Fibroblast of lung (primary cell): ENCODE measurements around the gene NTRK3. TPM values are rescaled to one million over a fixed set of nuclear protein-coding genes. Genes with fewer than 3 reads are reported as not detected.
"Not testable (repeated sequence)": the region's sequence is repeated elsewhere in the genome, so short reads cannot be mapped to it uniquely, and the experiment has no call there.

ENCODE experiments used
- DNase-seq, 2 donors: peaks; one replicate each; pipeline versions ENCODE4 v3.0.0 to v3.0.0-alpha.2; 2010; ENCODE audit warnings: low read depth in 2 of 2
- H2AFZ ChIP-seq: 2 replicates; pipeline ENCODE4 v1.5.1; 2012; ENCODE audit warnings: low read length, control low read depth, inconsistent platforms
- H3K27ac ChIP-seq: 2 replicates; pipeline ENCODE4 v1.5.1; 2011; ENCODE audit warnings: low read length, control low read depth; ENCODE audit not compliant: insufficient read depth
- H3K27me3 ChIP-seq: 2 replicates; pipeline ENCODE4 v1.5.1; 2011; ENCODE audit warnings: mild to moderate bottlenecking, low read length; ENCODE audit not compliant: control insufficient read depth, insufficient read depth
- H3K36me3 ChIP-seq: 2 replicates; pipeline ENCODE4 v1.5.1; 2011; ENCODE audit warnings: low read length; ENCODE audit not compliant: control insufficient read depth, insufficient read depth
- H3K4me1 ChIP-seq: 2 replicates; pipeline ENCODE4 v1.5.1; 2011; ENCODE audit warnings: low read length; ENCODE audit not compliant: control insufficient read depth, insufficient read depth; ENCODE audit errors: extremely low read depth
- H3K4me2 ChIP-seq: 2 replicates; pipeline ENCODE4 v1.5.1; 2011; ENCODE audit warnings: low read length, control low read depth; ENCODE audit not compliant: insufficient read depth; ENCODE audit errors: extremely low read depth
- H3K4me3 ChIP-seq, 4 experiments: fragments of 200-600 bp in 1 of 4; sonication (generic) in 1 of 4; replicated peaks in 1 of 4; 2 replicates each; pipeline ENCODE4 v1.5.1; 2011 to 2016; ENCODE audit warnings: low read length in 4 of 4, low read depth in 3 of 4, mild to moderate bottlenecking in 3 of 4, control low read depth in 2 of 4, inconsistent platforms in 1 of 4, mixed read lengths in 1 of 4; ENCODE audit not compliant: insufficient read depth in 1 of 4; ENCODE audit errors: control extremely low read depth in 1 of 4
- H3K79me2 ChIP-seq: 2 replicates; pipeline ENCODE4 v1.5.1; 2012; ENCODE audit warnings: mild to moderate bottlenecking, low read length, inconsistent platforms; ENCODE audit not compliant: control insufficient read depth, insufficient read depth
- H3K9ac ChIP-seq: 2 replicates; pipeline ENCODE4 v1.5.1; 2011; ENCODE audit warnings: mild to moderate bottlenecking, low read length, control low read depth; ENCODE audit not compliant: insufficient read depth
- H3K9me3 ChIP-seq: 2 replicates; pipeline ENCODE4 v1.5.1; 2012; ENCODE audit warnings: low read depth, low read length; ENCODE audit not compliant: control insufficient read depth, insufficient read depth
- H4K20me1 ChIP-seq: 2 replicates; pipeline ENCODE4 v1.5.1; 2011; ENCODE audit warnings: low read length; ENCODE audit not compliant: control insufficient read depth, insufficient read depth; ENCODE audit errors: extremely low read depth
- CTCF ChIP-seq, 2 donors: IDR thresholded peaks in 1 of 2; conservative IDR thresholded peaks in 1 of 2; 1 replicate in 1 of 2; 2 replicates in 1 of 2; pipeline ENCODE4 v1.5.1; 2011 to 2012; ENCODE audit warnings: low read length in 2 of 2, control low read depth in 1 of 2, inconsistent platforms in 1 of 2, low read depth in 1 of 2, mild to moderate bottlenecking in 1 of 2
- EZH2 ChIP-seq: IDR thresholded peaks from 2 replicates; pipeline ENCODE4 v1.5.1; 2012; ENCODE audit warnings: low read length, control low read depth, mild to moderate bottlenecking; ENCODE audit errors: missing control alignments
- polyA plus RNA-seq, 2 donors: library from polyadenylated mRNA; depleted of rRNA in 1 of 2; stranded (reverse) in 1 of 2; unstranded in 1 of 2; fragments of >200 nt; gene quantifications; 2 replicates each; pipeline ENCODE4 v1.2.1, GENCODE V29; 2011 to 2012; ENCODE audit warnings: missing spikeins in 1 of 2
- total RNA-seq: library from RNA; depleted of rRNA; stranded (reverse); fragments of >200 nt; gene quantifications from 2 replicates; pipeline ENCODE4 v1.2.1, GENCODE V29; 2014

NTRK3 gene
- total and polyA plus RNA-seq, 2 donors (not counting 1 experiment from before 2014, with no cell fraction given): 0.06 TPM; not detected in 1

DNA sequence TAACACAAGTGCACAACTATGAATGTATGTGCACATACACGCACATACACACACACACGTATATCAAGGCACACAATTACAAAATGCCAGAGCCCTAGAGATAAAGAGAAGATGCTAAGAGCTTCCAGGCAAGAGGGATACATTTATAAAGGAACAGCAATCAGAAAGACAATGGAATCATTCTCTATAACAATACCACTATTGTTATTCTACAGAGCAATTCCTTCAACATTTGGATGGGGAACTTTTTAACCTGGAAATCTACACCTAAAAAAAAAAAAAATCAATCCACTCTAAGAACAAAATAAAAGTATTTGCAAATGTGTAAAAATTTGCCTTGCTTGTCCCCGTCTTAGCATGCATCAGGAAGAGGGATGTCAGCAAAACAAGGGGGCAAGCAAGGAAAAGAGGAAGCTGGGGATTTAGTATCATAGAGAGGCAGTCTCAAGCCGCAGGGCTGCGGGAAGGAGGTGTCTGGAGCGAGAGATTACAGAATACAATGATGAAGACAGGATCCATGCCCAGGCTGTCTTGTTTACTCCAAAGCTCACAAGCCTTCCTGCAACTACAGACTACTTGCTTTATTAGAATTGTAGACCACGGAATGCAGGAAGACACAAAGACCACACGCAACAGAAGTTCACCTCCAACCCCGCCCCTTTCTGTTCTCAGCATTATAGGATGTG lies 220.2 kb downstream of the NTRK3 start:
- Histone ChIP-seq H3K9me3 (no peaks in the 10 kb centered on the region), H2AFZ (no peak overlapping the region), H3K4me2 (no peak overlapping the region), H3K4me1 (no peaks in the 10 kb centered on the region), H3K27me3 (no peaks in the 10 kb centered on the region), H3K9ac (no peak overlapping the region), H4K20me1 (no peaks in the 10 kb centered on the region), H3K36me3 (no peaks in the 10 kb centered on the region), H3K79me2 (no peaks in the 10 kb centered on the region), H3K27ac (no peak overlapping the region), H3K4me3 (no peak overlapping the region)
- TF ChIP-seq CTCF (conservative IDR thresholded peaks at IDR 0.05 in 1 of 2, IDR thresholded peaks at IDR 0.05 in 1 of 2; ENCODE audit: low read depth in 1 of 2, low read length in 2 of 2) (no peak), EZH2 (no peak)
- DNase-seq: no peak

- no peaks in the 10 kb centered on the region for H3K9me3 ChIP-seq
- no peaks in the 10 kb centered on the region for H3K36me3 ChIP-seq
- no peaks in the 10 kb centered on the region for H4K20me1 ChIP-seq
- H3K9ac ChIP-seq: no peak overlapping the region
- H3K27me3 ChIP-seq: no peaks in the 10 kb centered on the region
- TF ChIP-seq CTCF (conservative IDR thresholded peaks at IDR 0.05 in 1 of 2, IDR thresholded peaks at IDR 0.05 in 1 of 2; ENCODE audit: low read depth in 1 of 2, low read length in 2 of 2): no peak
- TF ChIP-seq EZH2: no peak
- H3K4me2 ChIP-seq: no peak overlapping the region
- no peak overlapping the region for H3K27ac ChIP-seq
- DNase-seq: no peak
- H3K79me2 ChIP-seq: no peaks in the 10 kb centered on the region
- no peak overlapping the region for H3K4me3 ChIP-seq
- H3K4me1 ChIP-seq: no peaks in the 10 kb centered on the region
- no peak overlapping the region for H2AFZ ChIP-seq
These were observed 221.2 kb downstream of the NTRK3 start for GRCh38 chr15:88035381-88035780.

- not testable (repeated sequence) for H3K9me3 ChIP-seq, H3K27ac ChIP-seq, H3K27me3 ChIP-seq, H3K36me3 ChIP-seq, H3K4me2 ChIP-seq, H3K4me1 ChIP-seq, H3K79me2 ChIP-seq, H4K20me1 ChIP-seq, H2AFZ ChIP-seq, H3K4me3 ChIP-seq, DNase-seq, H3K9ac ChIP-seq
These were observed 223.1 kb downstream of the NTRK3 start for GRCh38 chr15:88033421-88033820.
